ENCODE results near the gene MED12L. TPM values are rescaled to one million over a fixed set of nuclear protein-coding genes. Genes with fewer than 3 reads are reported as not detected.

The MED12L gene
- total and polyA plus RNA-seq, 10 of the 15 experiments (the other 5 are each of a cell fraction or from before 2014, with no cell fraction given): 0.01 to 0.06 (median 0.03) TPM; not detected in 2

GRCh38 chr3:151117047-151117446 is 31.6 kb downstream of the MED12L start:
- 81% methylated on average over 4 of the region's 4 CpGs for WGBS (ENCODE audit: insufficient coverage, insufficient replicate concordance, low lambda C conversion rate, missing lambda C conversion rate)
- FAIRE-seq: no peak
- Histone ChIP-seq H3K27me3 (replicated peaks in 1 of 2; ENCODE audit: control insufficient read depth in 2 of 2, insufficient read depth in 2 of 2, low read length in 1 of 2) (no peaks in the 10 kb centered on the region), H3K9ac (ENCODE audit: control insufficient read depth, insufficient read depth, low read length) (no peak overlapping the region), H3K36me3 (ENCODE audit: control insufficient read depth in 2 of 2, insufficient read depth in 2 of 2, low read length in 1 of 2) (no peaks in the 10 kb centered on the region), H3K9me3 (replicated peaks; ENCODE audit: control insufficient read depth, insufficient read depth, low read length) (no peaks in the 10 kb centered on the region), H3K79me2 (ENCODE audit: control insufficient read depth, insufficient read depth, low read length) (no peaks in the 10 kb centered on the region), H3K27ac (ENCODE audit: control insufficient read depth, insufficient read depth) (no peak overlapping the region), H2AFZ (ENCODE audit: control insufficient read depth, low read depth, low read length) (no peak overlapping the region), H3K4me1 (ENCODE audit: control insufficient read depth, insufficient read depth, low read length) (no peaks in the 10 kb centered on the region), H3K4me3 (no peak overlapping the region), H4K20me1 (ENCODE audit: control insufficient read depth, insufficient read depth) (no peaks in the 10 kb centered on the region), H3K4me2 (ENCODE audit: control insufficient read depth, insufficient read depth) (no peak overlapping the region)
- ChIA-PET POLR2A (no interaction called here), RAD21 (ENCODE audit: unreplicated experiment) (no interaction called here), CTCF (no interaction called here), SMC1A (ENCODE audit: uncharacterized antibody, unreplicated experiment) (no interaction called here)
- no peak for ATAC-seq
- no TSS peak for BruUV-seq (replicated peaks)
- DNase-seq (ENCODE audit: low read depth, low spot score): no peak
- in situ Hi-C loops (cut with MboI): no loop called here
- intact Hi-C loops (cut with micrococcal nuclease; ENCODE audit: unreplicated experiment): no loop called here
- TF ChIP-seq CEBPZ (IDR thresholded peaks at IDR 0.05; ENCODE audit: low read depth, low read length) (no peak), MEF2A (IDR thresholded peaks at IDR 0.05; ENCODE audit: insufficient read depth, low read depth, low read length) (no peak), BRCA1 (IDR thresholded peaks at IDR 0.05; ENCODE audit: low read depth, low read length) (no peak), CUX1 (IDR thresholded peaks at IDR 0.05; ENCODE audit: insufficient replicate concordance, low read depth, low read length) (no peak), MAX (IDR thresholded peaks at IDR 0.05; ENCODE audit: low read depth, low read length) (no peak), ZNF217 (IDR thresholded peaks at IDR 0.05) (no peak), NR2C2 (IDR thresholded peaks at IDR 0.05; ENCODE audit: borderline replicate concordance, control insufficient read depth, insufficient read length, low read depth) (no peak)
- TF ChIP-seq, protein P1, sequence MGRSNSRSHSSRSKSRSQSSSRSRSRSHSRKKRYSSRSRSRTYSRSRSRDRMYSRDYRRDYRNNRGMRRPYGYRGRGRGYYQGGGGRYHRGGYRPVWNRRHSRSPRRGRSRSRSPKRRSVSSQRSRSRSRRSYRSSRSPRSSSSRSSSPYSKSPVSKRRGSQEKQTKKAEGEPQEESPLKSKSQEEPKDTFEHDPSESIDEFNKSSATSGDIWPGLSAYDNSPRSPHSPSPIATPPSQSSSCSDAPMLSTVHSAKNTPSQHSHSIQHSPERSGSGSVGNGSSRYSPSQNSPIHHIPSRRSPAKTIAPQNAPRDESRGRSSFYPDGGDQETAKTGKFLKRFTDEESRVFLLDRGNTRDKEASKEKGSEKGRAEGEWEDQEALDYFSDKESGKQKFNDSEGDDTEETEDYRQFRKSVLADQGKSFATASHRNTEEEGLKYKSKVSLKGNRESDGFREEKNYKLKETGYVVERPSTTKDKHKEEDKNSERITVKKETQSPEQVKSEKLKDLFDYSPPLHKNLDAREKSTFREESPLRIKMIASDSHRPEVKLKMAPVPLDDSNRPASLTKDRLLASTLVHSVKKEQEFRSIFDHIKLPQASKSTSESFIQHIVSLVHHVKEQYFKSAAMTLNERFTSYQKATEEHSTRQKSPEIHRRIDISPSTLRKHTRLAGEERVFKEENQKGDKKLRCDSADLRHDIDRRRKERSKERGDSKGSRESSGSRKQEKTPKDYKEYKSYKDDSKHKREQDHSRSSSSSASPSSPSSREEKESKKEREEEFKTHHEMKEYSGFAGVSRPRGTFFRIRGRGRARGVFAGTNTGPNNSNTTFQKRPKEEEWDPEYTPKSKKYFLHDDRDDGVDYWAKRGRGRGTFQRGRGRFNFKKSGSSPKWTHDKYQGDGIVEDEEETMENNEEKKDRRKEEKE (IDR thresholded peaks at IDR 0.05): no peak

Data from GM12878 (cell line).